GM20431 (cell line): ENCODE results near the gene UBXN11.

Source experiments
- in situ Hi-C: fragments of 300-500 bp; cut with MseI, MboI; formaldehyde crosslinking; loops from one replicate; pipeline ENCODE4 v1.15.0; 2020; ENCODE audit warnings: low sequenced_read_pairs; ENCODE audit not compliant: unreplicated experiment

The UBXN11 gene

GRCh38 chr1:26306290-26307229 is at the start of gene UBXN11:
Gene UBXN11, minus strand, starts transcription at chr1:26306636. Its CDS starts 3,753 bp downstream, at chr1:26302883.
- in situ Hi-C loops: no loop called here

- in situ Hi-C loops: no loop called here
Measured at GRCh38 chr1:26356106-26356505, 49.7 kb upstream of the UBXN11 start.

DNA sequence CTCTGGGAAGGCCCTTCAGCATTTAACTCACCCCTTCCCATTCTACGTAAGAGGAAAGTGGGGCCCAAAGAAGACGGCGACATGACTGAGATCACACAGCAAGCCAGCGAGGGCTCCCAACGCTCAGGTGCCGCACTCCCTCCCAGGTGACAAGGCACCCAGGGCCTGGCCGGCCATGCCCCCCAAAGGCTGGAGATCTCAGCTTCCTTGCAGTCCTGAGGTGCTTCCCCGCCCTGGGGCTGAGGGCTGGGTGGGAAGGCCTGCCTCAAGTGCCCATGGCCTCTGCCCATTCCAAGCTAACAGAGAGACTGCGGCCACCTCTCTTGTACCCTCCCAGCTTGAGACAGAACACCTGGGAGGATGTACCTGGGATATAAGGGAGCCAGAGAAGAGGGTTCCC is 48.5 kb upstream of the UBXN11 start:
- in situ Hi-C loops: no loop called here

GRCh38 chr1:26353976-26354820 is 47.8 kb upstream of the UBXN11 start, which contains the start of gene CRYBG2:
Gene CRYBG2, minus strand, starts transcription at chr1:26354130. Its CDS starts 7,473 bp downstream, at chr1:26346657.
- in situ Hi-C loops: no loop called here

- in situ Hi-C loops: no loop called here
Measured at GRCh38 chr1:26353210-26353859, 46.9 kb upstream of the UBXN11 start.

- in situ Hi-C loops: no loop called here
Measured at GRCh38 chr1:26352338-26352679, 45.9 kb upstream of the UBXN11 start.

DNA sequence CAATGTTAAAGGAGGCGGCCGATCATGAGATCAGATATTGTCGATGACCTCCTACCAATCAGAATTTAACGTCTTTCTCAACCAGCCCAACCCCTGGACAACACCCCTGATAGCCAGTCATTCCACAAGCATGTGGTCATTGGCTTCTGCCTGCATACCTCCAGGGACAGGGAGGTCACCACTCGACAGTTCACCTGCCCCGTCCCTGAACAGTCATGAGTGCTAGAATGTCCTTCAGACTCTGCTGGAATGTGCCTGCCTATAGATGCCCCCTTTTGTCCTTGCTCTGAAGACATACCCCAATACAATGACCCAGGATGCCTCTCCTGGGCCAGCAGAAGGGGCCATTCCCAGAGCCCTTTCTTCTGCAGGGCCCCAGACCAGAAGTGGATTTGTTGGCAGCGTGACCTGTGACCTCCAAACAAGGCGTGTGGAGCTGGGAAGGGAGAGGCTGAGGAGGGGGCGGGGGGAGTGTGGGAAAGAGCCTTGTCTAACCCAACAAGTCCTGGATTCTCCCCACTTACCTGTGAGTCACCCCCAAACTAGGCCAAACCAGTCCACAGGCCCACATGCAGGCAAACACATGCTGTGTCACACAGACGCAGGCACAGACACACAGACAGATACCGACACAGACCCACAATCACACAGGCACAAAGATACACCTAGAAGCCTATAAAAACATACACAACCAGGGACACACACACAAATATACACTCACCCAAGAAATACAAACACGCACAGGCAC is 45.3 kb upstream of the UBXN11 start:
- in situ Hi-C loops: no loop called here

DNA sequence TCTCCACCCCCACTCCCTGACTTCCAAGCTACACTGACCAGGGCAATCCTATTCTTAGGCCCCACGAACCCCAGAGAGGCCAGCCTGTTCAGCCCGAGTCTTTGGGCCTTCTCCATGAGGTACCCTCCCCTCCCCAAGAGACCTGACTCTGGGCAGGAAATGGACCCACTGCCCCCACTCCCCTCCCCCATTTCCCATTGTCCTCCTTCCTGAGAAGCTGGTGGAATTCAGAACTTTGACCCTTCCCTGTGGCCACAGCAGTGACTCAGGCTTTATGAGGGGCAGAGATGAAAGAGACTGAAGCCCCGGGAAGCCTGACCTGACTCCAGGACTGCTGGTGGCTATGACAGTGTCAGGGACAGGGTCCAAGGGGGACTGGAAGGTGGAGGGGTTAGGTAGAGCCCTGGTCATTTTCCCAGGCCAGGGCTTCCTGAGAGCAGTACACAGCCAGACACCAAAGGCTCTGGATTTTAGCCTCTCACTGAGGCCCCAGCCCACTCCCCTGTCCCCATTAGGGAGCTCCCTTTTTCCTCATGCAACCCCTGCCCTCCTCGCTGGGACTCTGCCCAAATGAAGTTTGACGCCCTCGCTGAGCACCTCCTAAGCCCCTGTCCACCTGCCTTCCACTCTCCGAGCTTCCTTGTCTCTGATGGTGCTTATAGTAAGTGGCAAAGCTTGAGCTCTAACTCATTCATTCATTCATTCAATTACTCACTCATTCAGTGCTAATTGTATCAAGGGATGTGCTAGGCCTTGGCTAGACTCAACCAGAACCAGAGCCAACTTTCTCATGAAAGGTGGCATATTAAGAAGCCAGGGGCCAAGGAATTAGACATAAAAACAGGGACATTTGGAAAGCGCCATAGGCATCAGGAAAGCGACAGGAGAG is 44.5 kb upstream of the UBXN11 start:
- in situ Hi-C loops: no loop called here

DNA sequence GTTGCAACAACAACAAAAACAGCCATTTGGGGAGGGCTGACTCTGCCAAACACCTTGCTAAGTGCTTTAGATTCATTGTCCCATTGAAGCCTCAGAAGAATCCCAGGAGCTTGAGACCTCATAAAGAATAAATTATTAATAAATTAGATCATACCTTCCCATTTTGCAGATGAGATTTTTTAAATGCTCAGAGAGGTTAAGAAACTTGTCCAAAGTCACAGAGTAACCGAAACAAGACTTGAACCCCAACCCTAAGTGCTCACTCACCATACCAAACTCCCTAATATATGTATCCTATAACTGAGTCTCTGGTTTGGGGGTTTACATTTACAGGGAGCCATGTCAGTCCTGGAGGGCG is 43.9 kb upstream of the UBXN11 start:
- in situ Hi-C loops: no loop called here

DNA sequence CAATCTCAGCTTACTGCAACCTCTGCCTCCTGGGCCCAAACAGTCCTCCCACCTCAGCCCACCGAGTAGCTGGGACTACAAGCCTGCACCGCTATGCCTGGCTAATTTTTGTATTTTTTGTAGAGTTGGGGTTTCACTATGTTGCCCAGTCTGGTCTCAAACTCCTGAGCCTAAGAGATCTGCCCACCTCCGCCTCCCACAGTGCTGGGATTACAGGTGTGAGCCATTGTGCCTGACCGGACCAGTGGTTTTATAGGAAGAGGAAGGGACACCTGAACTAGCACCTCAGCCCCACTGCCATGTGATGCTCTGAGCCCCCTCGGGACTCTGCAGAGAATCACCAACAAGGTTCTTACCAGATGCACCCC is 43.4 kb upstream of the UBXN11 start:
- in situ Hi-C loops: no loop called here

DNA sequence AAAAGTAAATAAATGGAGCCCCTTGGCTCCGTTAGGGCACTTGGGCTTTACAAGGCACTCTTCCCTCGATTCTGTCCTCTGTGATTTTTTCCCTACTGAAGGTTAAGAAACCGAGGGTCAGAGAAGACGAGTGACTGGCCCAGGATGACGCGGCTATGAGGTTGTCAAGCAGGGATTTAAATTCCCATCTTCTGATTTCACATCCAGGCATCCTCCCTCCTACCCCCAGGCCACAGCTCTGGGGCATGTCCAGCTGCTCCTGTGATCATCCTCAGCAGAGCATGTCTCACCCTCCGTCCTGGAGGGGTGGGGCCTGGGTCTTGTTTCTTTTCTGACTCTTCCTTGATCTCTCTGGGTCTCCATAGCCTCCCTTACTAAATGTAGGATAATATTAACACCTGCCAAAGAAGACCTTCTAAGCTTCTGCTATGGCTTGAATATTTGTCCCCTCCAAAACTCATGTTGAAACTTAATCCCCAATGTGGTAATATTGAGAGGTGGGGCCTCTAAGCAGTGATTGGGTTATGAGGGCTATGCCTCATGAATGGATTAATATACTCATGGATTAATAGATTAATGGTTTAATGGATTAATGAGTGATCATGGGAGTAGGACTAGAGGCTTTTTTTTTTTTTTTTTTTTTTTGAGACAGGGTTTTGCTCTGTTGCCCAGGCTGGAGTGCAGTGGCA is 42.9 kb upstream of the UBXN11 start:
- in situ Hi-C loops: no loop called here

DNA sequence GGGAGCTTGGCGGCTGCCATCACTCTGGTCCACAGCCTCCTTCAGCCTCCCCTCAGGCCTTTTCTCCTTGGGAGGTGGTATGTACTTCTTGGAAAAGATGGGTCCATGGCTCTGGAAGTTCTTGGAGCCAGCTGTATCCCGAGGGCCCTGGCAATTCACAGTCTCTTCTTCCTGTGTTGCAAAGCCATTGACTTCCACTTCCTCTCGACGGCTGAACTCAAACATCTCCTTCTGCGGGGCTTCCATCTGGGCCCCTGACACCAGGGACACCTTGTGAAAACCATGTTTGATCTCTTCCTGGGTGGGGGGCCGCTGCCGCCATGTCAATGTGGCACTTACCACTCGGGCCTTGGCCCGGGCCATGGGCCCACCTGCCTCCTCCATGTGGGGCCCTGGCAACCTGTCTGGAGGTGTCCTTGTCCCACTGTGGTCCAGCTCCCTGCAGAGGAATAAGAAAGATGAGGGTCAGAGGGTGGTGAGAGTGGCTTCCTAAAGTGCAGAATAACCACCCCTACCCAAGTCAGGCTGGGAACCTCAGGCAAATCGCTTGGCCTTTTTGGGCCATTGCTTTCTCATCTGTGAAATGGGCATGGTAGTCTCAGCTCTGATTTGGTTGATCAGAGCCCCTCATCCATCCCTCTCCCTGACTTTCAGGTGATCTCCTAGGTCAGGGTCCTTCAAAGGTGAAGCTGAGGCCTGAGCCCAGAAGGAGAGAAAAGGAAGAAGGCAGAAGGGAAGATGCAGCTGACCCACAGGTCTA is 40.0 kb upstream of the UBXN11 start:
- in situ Hi-C loops: no loop called here

DNA sequence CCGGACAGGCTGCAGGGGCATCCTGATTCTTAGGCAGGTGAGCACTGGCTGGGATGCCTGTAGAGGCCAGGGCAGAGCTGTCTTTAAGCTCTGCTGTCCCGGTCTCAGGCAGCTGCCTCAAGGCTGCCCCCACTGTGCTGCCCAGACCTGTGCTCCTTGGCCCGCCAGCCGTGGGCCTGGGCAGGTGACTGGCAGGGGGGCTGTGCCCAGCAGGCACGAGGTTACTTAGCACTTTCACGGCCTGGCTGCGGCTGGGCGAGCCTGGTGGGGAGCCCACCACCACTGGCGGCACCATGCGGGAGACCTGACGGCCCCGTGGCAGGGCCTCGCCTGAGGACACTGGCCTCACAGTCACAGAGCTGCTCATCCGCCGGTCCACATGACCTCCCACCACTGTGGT is 39.3 kb upstream of the UBXN11 start:
- in situ Hi-C loops: no loop called here

- in situ Hi-C loops: no loop called here
Measured at GRCh38 chr1:26344147-26344920, 37.9 kb upstream of the UBXN11 start.

DNA sequence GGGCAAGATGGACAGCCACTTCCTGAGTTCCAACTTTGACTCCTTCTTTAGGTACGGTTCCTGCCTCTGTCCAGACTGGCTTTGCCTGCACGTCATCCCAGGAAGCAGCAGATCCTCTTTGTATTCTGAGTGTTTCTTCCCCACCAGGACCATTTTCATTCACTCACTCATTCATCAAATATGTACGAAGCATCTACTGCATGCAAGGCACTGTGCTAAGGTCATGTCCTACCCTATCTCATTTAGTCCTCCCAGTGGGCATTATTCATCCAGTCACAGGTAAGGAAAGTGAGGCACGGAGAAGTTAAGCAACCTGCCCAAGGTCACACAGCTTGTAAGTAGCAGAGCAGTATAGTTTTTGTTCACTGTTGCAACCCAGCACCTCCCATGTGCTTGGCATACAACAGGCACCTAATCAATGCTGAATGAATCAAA is 33.6 kb upstream of the UBXN11 start:
- in situ Hi-C loops: no loop called here

DNA sequence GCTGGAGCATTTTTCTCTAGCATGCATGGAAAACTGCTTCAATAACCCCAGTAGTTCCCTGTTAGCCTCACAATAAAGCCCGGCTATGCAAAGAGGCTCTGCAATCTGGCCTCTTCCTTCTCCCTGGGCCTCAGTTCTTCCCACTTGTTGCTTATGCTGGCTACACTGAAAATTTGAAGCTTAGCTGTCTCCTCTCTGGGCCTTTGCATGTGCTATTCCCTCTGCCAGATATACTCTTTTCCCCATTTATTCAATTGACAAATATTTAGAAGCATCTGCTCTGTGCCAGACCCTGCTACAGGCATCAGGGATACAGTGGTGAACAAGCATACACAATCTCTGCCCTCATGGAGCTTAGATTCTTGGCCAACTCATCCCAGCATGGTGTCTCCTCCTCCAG is 32.2 kb upstream of the UBXN11 start:
- in situ Hi-C loops: no loop called here

DNA sequence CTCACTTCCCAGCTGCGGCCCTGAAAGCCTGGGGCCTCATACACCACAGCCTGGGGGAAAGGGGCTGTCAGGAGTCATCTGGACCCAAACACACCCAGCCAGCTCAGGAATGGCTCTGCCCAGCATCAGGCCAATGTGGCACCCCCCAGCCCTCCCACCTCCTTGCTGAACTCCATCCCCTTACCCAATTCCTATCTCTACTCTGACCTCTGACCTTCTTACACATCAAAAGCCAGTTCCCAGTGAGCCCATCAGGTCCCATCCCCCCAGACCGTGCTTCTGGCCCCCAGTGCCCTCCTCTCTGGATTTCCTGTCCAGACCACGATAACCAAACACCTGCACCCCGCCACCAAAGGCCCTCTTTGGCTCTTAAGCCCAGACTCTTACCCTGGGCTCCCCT is 31.2 kb upstream of the UBXN11 start:
- in situ Hi-C loops: no loop called here
